HepG2 (cell line): ENCODE results near the gene TUBB8B. TPM values are rescaled to one million over a fixed set of nuclear protein-coding genes. Genes with fewer than 3 reads are reported as not detected.
"Not testable (repeated sequence)": the region's sequence is repeated elsewhere in the genome, so short reads cannot be mapped to it uniquely, and the experiment has no call there.

Source experiments
- CEBPG ChIP-seq: IDR thresholded peaks from 2 replicates; pipeline ENCODE4 v1.6.1; 2016
- DPF2 ChIP-seq: sonication (generic); formaldehyde crosslinking; IDR thresholded peaks from 2 replicates; pipeline ENCODE4 v1.4.0; 2020; ENCODE audit warnings: mild to moderate bottlenecking, low read depth, missing genetic modification reagents, borderline replicate concordance
- ERF ChIP-seq: IDR thresholded peaks from 2 replicates; pipeline ENCODE4 v1.6.1; 2018; ENCODE audit warnings: missing biosample characterization, missing genetic modification reagents
- FOXA1 ChIP-seq, 2 experiments: fragments of 450-650 bp in 1 of 2; sonication (generic) in 1 of 2; formaldehyde crosslinking in 1 of 2; IDR thresholded peaks; 2 replicates each; pipeline versions ENCODE4 v1.4.0 to v1.6.1; 2016 to 2020; ENCODE audit warnings: missing genetic modification reagents in 1 of 2
- FOXA3 ChIP-seq: IDR thresholded peaks from 2 replicates; pipeline ENCODE4 v1.6.1; 2016; ENCODE audit warnings: missing genetic modification reagents, missing compliant biosample characterization
- MED1 ChIP-seq: sonication (generic); formaldehyde crosslinking; IDR thresholded peaks from 2 replicates; pipeline ENCODE4 v1.4.0; 2020; ENCODE audit warnings: missing genetic modification reagents
- PITX1 ChIP-seq: sonication (generic); formaldehyde crosslinking; IDR thresholded peaks from 2 replicates; pipeline ENCODE4 v1.5.1; 2020; ENCODE audit warnings: mild to moderate bottlenecking, missing genetic modification reagents
- RARA ChIP-seq: IDR thresholded peaks from 2 replicates; pipeline ENCODE4 v1.6.1; 2016; ENCODE audit warnings: missing genetic modification reagents, missing compliant biosample characterization
- RXRB ChIP-seq: IDR thresholded peaks from 2 replicates; pipeline ENCODE4 v1.6.1; 2016; ENCODE audit warnings: borderline replicate concordance, missing genetic modification reagents, missing compliant biosample characterization
- SOX5 ChIP-seq: IDR thresholded peaks from 2 replicates; pipeline ENCODE4 v1.6.1; 2016; ENCODE audit warnings: borderline replicate concordance
- TARDBP ChIP-seq: sonication (generic); formaldehyde crosslinking; IDR thresholded peaks from 2 replicates; pipeline ENCODE4 v1.8.0; 2022; ENCODE audit warnings: mild to moderate bottlenecking, missing genetic modification reagents
- ZBTB20 ChIP-seq: sonication (generic); formaldehyde crosslinking; IDR thresholded peaks from 2 replicates; pipeline ENCODE4 v1.8.1; 2023; ENCODE audit warnings: missing genetic modification reagents, low read depth, mild to moderate bottlenecking, borderline replicate concordance
- ZNF230 ChIP-seq: sonication (generic); formaldehyde crosslinking; IDR thresholded peaks from 2 replicates; pipeline ENCODE4 v1.4.0; 2020; ENCODE audit warnings: mild to moderate bottlenecking, missing genetic modification reagents
- ZNF761 ChIP-seq: sonication (generic); formaldehyde crosslinking; conservative IDR thresholded peaks from 2 replicates; pipeline ENCODE4 v1.4.0; 2020; ENCODE audit warnings: mild to moderate bottlenecking, missing genetic modification reagents
- polyA plus RNA-seq, 8 experiments: library from polyadenylated mRNA; depleted of rRNA in 3 of 8; stranded (reverse) in 7 of 8; unstranded in 1 of 8; fragments of >200 nt; fragmentation: Illumina TruSeq in 4 of 8; extraction: Trizol in 4 of 8; gene quantifications; 2 replicates each; pipeline versions ENCODE4 v1.2.1 to v1.2.3, GENCODE V29; 2011 to 2016; ENCODE audit warnings: low read depth in 4 of 8, missing spikeins in 1 of 8, mixed read lengths in 1 of 8; ENCODE audit not compliant: insufficient read depth in 1 of 8
- total RNA-seq, 5 experiments: library from RNA; depleted of rRNA; stranded (reverse); fragments of >200 nt; fragmentation: Illumina TruSeq; extraction: Trizol; gene quantifications; 2 replicates each; pipeline ENCODE4 v1.2.3, GENCODE V29; 2016; ENCODE audit warnings: low read depth in 1 of 5
- TF ChIP-seq, protein P1 (sequence below): sonication (generic); formaldehyde crosslinking; IDR thresholded peaks from 2 replicates; pipeline ENCODE4 v1.8.0; 2022; ENCODE audit warnings: mild to moderate bottlenecking, missing genetic modification reagents
- TF ChIP-seq, protein P2 (sequence below): sonication (generic); formaldehyde crosslinking; IDR thresholded peaks from 2 replicates; pipeline ENCODE4 v1.4.0; 2020; ENCODE audit warnings: missing genetic modification reagents
- TF ChIP-seq, protein P3 (sequence below): sonication (generic); formaldehyde crosslinking; IDR thresholded peaks from 2 replicates; pipeline ENCODE4 v1.5.1; 2020; ENCODE audit warnings: mild to moderate bottlenecking, missing genetic modification reagents, moderate library complexity
- TF ChIP-seq, protein P4 (sequence below): sonication (generic); formaldehyde crosslinking; IDR thresholded peaks from 2 replicates; pipeline ENCODE4 v1.4.0; 2020; ENCODE audit warnings: missing genetic modification reagents

Gene TUBB8B
- total and polyA plus RNA-seq, 2 of the 13 experiments (the other 11 are each of a cell fraction or from before 2014, with no cell fraction given) = 0.71 to 6.7 TPM

DNA sequence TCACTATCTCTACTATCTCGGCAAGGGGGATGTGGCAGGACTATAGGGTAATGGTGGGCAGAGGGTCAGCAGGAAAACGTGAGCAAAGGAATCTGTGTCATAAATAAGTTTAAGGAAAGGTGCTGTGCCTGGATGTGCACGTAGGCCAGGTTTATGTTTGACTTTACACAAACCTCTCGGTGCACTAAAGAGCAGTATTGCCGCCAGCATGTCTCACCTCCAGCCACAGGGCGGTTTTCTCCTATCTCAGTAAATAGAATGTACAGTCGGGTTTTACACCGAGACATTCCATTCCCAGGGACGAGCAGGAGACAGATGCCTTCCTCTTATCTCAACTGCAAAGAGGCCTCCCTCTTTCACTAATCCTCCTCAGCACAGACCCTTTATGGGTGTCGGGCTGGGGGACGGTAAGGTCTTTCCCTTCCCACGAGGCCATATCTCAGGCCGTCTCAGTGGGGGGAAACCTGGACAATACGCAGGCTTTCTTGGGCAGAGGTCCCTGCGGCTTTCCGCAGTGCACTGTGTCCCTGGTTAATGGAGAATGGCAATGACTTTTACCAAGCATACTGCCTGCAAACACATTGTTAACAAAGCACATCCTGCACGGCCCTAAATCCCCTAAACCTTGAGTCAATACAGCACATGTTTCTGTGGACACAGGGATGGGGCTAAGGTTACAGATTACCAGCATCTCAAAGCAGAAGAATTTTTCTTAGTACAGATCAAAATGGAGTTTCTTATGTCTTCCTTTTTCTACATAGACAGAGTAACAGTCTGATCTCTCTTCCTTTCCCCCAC is 41.2 kb upstream of the TUBB8B start (continued):
- TF ChIP-seq FOXA1 (IDR thresholded peaks at IDR 0.05) = not testable (repeated sequence)
- TF ChIP-seq FOXA1 (CRISPR knock-in tag; IDR thresholded peaks at IDR 0.05) (peak; percentile 76), RXRB (peak; percentile 17; the same call in 1 of the 2 replicates), ZNF761 (CRISPR knock-in tag) (0 out of 2 replicates have a peak, but pooled peaks have one; percentile 60), SOX5 (CRISPR knock-in tag) (peak; percentile 60; the same call in 1 of the 2 replicates), FOXA3 (peak; percentile 66), MED1 (CRISPR knock-in tag) (peak; percentile 46), ERF (CRISPR knock-in tag) (peak; percentile 35; the same call in 1 of the 2 replicates), ZBTB20 (CRISPR knock-in tag) (peak; percentile 86; the same call in 1 of the 2 replicates), PITX1 (peak; percentile 98), ZNF230 (peak; percentile 62; the same call in 1 of the 2 replicates), RARA (peak; percentile 13; the same call in 1 of the 2 replicates), CEBPG (CRISPR knock-in tag) (peak; percentile 28; the same call in 1 of the 2 replicates), DPF2 (CRISPR knock-in tag) (0 out of 2 replicates have a peak, but pooled peaks have one; percentile 49), TARDBP (CRISPR knock-in tag) (0 out of 2 replicates have a peak, but pooled peaks have one; percentile 16)
- TF ChIP-seq, protein P1, sequence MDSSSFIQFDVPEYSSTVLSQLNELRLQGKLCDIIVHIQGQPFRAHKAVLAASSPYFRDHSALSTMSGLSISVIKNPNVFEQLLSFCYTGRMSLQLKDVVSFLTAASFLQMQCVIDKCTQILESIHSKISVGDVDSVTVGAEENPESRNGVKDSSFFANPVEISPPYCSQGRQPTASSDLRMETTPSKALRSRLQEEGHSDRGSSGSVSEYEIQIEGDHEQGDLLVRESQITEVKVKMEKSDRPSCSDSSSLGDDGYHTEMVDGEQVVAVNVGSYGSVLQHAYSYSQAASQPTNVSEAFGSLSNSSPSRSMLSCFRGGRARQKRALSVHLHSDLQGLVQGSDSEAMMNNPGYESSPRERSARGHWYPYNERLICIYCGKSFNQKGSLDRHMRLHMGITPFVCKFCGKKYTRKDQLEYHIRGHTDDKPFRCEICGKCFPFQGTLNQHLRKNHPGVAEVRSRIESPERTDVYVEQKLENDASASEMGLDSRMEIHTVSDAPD (CRISPR knock-in tag) = peak; percentile 47; the same call in 1 of the 2 replicates
- TF ChIP-seq, protein P2, sequence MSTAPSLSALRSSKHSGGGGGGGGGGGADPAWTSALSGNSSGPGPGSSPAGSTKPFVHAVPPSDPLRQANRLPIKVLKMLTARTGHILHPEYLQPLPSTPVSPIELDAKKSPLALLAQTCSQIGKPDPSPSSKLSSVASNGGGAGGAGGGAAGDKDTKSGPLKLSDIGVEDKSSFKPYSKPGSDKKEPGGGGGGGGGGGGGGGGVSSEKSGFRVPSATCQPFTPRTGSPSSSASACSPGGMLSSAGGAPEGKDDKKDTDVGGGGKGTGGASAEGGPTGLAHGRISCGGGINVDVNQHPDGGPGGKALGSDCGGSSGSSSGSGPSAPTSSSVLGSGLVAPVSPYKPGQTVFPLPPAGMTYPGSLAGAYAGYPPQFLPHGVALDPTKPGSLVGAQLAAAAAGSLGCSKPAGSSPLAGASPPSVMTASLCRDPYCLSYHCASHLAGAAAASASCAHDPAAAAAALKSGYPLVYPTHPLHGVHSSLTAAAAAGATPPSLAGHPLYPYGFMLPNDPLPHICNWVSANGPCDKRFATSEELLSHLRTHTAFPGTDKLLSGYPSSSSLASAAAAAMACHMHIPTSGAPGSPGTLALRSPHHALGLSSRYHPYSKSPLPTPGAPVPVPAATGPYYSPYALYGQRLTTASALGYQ (CRISPR knock-in tag) = peak; percentile 45; the same call in 1 of the 2 replicates
- TF ChIP-seq, protein P3, sequence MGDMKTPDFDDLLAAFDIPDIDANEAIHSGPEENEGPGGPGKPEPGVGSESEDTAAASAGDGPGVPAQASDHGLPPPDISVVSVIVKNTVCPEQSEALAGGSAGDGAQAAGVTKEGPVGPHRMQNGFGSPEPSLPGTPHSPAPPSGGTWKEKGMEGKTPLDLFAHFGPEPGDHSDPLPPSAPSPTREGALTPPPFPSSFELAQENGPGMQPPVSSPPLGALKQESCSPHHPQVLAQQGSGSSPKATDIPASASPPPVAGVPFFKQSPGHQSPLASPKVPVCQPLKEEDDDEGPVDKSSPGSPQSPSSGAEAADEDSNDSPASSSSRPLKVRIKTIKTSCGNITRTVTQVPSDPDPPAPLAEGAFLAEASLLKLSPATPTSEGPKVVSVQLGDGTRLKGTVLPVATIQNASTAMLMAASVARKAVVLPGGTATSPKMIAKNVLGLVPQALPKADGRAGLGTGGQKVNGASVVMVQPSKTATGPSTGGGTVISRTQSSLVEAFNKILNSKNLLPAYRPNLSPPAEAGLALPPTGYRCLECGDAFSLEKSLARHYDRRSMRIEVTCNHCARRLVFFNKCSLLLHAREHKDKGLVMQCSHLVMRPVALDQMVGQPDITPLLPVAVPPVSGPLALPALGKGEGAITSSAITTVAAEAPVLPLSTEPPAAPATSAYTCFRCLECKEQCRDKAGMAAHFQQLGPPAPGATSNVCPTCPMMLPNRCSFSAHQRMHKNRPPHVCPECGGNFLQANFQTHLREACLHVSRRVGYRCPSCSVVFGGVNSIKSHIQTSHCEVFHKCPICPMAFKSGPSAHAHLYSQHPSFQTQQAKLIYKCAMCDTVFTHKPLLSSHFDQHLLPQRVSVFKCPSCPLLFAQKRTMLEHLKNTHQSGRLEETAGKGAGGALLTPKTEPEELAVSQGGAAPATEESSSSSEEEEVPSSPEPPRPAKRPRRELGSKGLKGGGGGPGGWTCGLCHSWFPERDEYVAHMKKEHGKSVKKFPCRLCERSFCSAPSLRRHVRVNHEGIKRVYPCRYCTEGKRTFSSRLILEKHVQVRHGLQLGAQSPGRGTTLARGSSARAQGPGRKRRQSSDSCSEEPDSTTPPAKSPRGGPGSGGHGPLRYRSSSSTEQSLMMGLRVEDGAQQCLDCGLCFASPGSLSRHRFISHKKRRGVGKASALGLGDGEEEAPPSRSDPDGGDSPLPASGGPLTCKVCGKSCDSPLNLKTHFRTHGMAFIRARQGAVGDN = peak; percentile 70
- TF ChIP-seq, protein P4, sequence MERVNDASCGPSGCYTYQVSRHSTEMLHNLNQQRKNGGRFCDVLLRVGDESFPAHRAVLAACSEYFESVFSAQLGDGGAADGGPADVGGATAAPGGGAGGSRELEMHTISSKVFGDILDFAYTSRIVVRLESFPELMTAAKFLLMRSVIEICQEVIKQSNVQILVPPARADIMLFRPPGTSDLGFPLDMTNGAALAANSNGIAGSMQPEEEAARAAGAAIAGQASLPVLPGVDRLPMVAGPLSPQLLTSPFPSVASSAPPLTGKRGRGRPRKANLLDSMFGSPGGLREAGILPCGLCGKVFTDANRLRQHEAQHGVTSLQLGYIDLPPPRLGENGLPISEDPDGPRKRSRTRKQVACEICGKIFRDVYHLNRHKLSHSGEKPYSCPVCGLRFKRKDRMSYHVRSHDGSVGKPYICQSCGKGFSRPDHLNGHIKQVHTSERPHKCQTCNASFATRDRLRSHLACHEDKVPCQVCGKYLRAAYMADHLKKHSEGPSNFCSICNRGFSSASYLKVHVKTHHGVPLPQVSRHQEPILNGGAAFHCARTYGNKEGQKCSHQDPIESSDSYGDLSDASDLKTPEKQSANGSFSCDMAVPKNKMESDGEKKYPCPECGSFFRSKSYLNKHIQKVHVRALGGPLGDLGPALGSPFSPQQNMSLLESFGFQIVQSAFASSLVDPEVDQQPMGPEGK (CRISPR knock-in tag) = 0 out of 2 replicates have a peak, but pooled peaks have one; percentile 19
